ENCODE data around the gene TEX9. TPM values are rescaled to one million over a fixed set of nuclear protein-coding genes. Genes with fewer than 3 reads are reported as not detected.
"Not testable (repeated sequence)": the region's sequence is repeated elsewhere in the genome, so short reads cannot be mapped to it uniquely, and the experiment has no call there.

TEX9 gene
- polyA plus RNA-seq (2013, experiment 1 of 2; ENCODE audit: insufficient read length), result 1.5 TPM
- 1.6 TPM for polyA plus RNA-seq (2013, experiment 2 of 2; ENCODE audit: insufficient read length)

- DNase-seq, result peak; percentile 85
These were observed at the start of gene TEX9 for GRCh38 chr15:56365075-56365711. TSS of gene TEX9 (plus strand) at chr15:56365426. CDS start at chr15:56365451, 25 bp downstream.

GRCh38 chr15:56316561-56316960, 48.7 kb upstream of the TEX9 start:
- not testable (repeated sequence) for DNase-seq

- DNase-seq, result no peak
These were observed 44.9 kb upstream of the TEX9 start for GRCh38 chr15:56320316-56320715.

- no peak for DNase-seq
These were observed 44.4 kb upstream of the TEX9 start for GRCh38 chr15:56320861-56321260.

- DNase-seq, result no peak
These were observed 42.8 kb upstream of the TEX9 start for GRCh38 chr15:56322444-56322843.

GRCh38 chr15:56323435-56323834, 41.8 kb upstream of the TEX9 start:
- DNase-seq, result no peak

GRCh38 chr15:56325186-56325585, 40.0 kb upstream of the TEX9 start:
- peak; percentile 44 for DNase-seq

- DNase-seq, result no peak
These were observed 37.3 kb upstream of the TEX9 start for GRCh38 chr15:56327721-56328502.

- DNase-seq, result no peak
These were observed 28.0 kb upstream of the TEX9 start for GRCh38 chr15:56337084-56337725.

GRCh38 chr15:56339594-56339993, 25.6 kb upstream of the TEX9 start:
- DNase-seq, result peak; percentile 7

- no peak for DNase-seq
These were observed 24.0 kb upstream of the TEX9 start for GRCh38 chr15:56341201-56341600.

- DNase-seq, result no peak
These were observed 22.6 kb upstream of the TEX9 start for GRCh38 chr15:56342653-56343052.

GRCh38 chr15:56343879-56344278, 21.3 kb upstream of the TEX9 start:
- DNase-seq, result no peak

- no peak for DNase-seq
These were observed 20.9 kb upstream of the TEX9 start for GRCh38 chr15:56344336-56344735.

- DNase-seq, result no peak
These were observed 18.8 kb upstream of the TEX9 start for GRCh38 chr15:56346414-56346813.

GRCh38 chr15:56349554-56349953, 15.7 kb upstream of the TEX9 start:
- DNase-seq, result no peak

GRCh38 chr15:56351353-56351752, 13.9 kb upstream of the TEX9 start:
- DNase-seq, result no peak

- no peak for DNase-seq
These were observed 13.2 kb upstream of the TEX9 start for GRCh38 chr15:56351957-56352506.

- peak; percentile 44 for DNase-seq
These were observed 12.1 kb upstream of the TEX9 start for GRCh38 chr15:56353119-56353518.

- DNase-seq, result no peak
These were observed 11.5 kb upstream of the TEX9 start for GRCh38 chr15:56353740-56354139.

- peak; percentile 75 for DNase-seq
These were observed 8.6 kb upstream of the TEX9 start for GRCh38 chr15:56356616-56357015.

GRCh38 chr15:56358604-56359003, 6.6 kb upstream of the TEX9 start:
- DNase-seq, result no peak

GRCh38 chr15:56361987-56362386, 3.2 kb upstream of the TEX9 start:
- no peak for DNase-seq
